Karpas-422 (cell line): Measurements from ENCODE around the gene ZNF575. TPM values are rescaled to one million over a fixed set of nuclear protein-coding genes. Genes with fewer than 3 reads are reported as not detected.

Experiments used
- DNase-seq: peaks from one replicate; pipeline ENCODE4 v3.0.0-alpha.2; 2015
- H2AFZ ChIP-seq: fragments of 200-600 bp; sonication (generic); 2 replicates; pipeline ENCODE4 v1.6.1; 2014; ENCODE audit warnings: antibody characterized with exemption, low read length, mixed read lengths
- H3K27ac ChIP-seq: fragments of 200-600 bp; sonication (generic); 2 replicates; pipeline ENCODE4 v1.5.1; 2014; ENCODE audit warnings: mild to moderate bottlenecking, low read length, moderate library complexity
- H3K27me3 ChIP-seq: fragments of 200-600 bp; sonication (generic); 2 replicates; pipeline ENCODE4 v1.6.1; 2014; ENCODE audit warnings: low read length, mixed read lengths
- H3K36me3 ChIP-seq: fragments of 200-600 bp; sonication (generic); 2 replicates; pipeline ENCODE4 v1.6.1; 2014; ENCODE audit warnings: low read length, mixed read lengths; ENCODE audit not compliant: insufficient read depth
- H3K4me1 ChIP-seq: fragments of 200-600 bp; sonication (generic); 2 replicates; pipeline ENCODE4 v1.6.1; 2014; ENCODE audit warnings: mild to moderate bottlenecking, low read length, mixed read lengths
- H3K4me2 ChIP-seq: fragments of 200-600 bp; sonication (generic); 2 replicates; pipeline ENCODE4 v1.6.1; 2014; ENCODE audit warnings: low read length, low read depth, mild to moderate bottlenecking; ENCODE audit not compliant: poor library complexity, severe bottlenecking
- H3K4me3 ChIP-seq: fragments of 200-600 bp; sonication (generic); 2 replicates; pipeline ENCODE4 v1.5.1; 2014; ENCODE audit warnings: mild to moderate bottlenecking, antibody characterized with exemption, low read length, mixed read lengths
- H3K79me2 ChIP-seq: fragments of 200-600 bp; sonication (generic); 2 replicates; pipeline ENCODE4 v1.6.1; 2014; ENCODE audit warnings: mild to moderate bottlenecking, low read length, mixed read lengths
- H3K9ac ChIP-seq: fragments of 200-600 bp; sonication (generic); 2 replicates; pipeline ENCODE4 v1.6.0; 2014; ENCODE audit warnings: low read length
- H3K9me2 ChIP-seq: fragments of 200-600 bp; sonication (generic), shearing (Covaris generic); replicated peaks from 2 replicates; pipeline ENCODE4 v1.6.0; 2014; ENCODE audit warnings: mild to moderate bottlenecking, low read length, moderate library complexity; ENCODE audit not compliant: insufficient read depth
- H3K9me3 ChIP-seq: fragments of 300-700, 200-600 bp; sonication (generic); 2 replicates; pipeline ENCODE4 v1.6.1; 2014; ENCODE audit warnings: low read length, mixed read lengths
- H4K20me1 ChIP-seq: fragments of 200-600 bp; sonication (generic); 2 replicates; pipeline ENCODE4 v1.6.1; 2014; ENCODE audit warnings: mild to moderate bottlenecking, antibody characterized with exemption, low read length, low read depth; ENCODE audit not compliant: insufficient read depth
- total RNA-seq: library from RNA; depleted of rRNA; stranded (reverse); fragments of >200 nt; shearing (Covaris generic); gene quantifications from 2 replicates; pipeline ENCODE4 v1.2.3, GENCODE V29; 2014; ENCODE audit warnings: low replicate concordance

ZNF575 gene
- total RNA-seq, 1 experiment from 2014 or later: 0.34 TPM

- no peaks in the 10 kb centered on the region for H4K20me1 ChIP-seq
- H3K4me2 ChIP-seq: peak within 1 kb of the TSS; percentile 98
- peak within 1 kb of the TSS; percentile 55; the same call in 1 of the 2 replicates for H2AFZ ChIP-seq
- peak within 1 kb of the TSS; percentile 88 for H3K4me3 ChIP-seq
- H3K79me2 ChIP-seq: peaks cover 37% of the 10 kb centered on the region
- DNase-seq: peak; percentile 100
- peak within 1 kb of the TSS; percentile 30; the same call in 1 of the 2 replicates for H3K27ac ChIP-seq
- H3K36me3 ChIP-seq: no peaks in the 10 kb centered on the region
- no peaks in the 10 kb centered on the region for H3K27me3 ChIP-seq
- no peaks in the 10 kb centered on the region for H3K9me2 ChIP-seq
- H3K9ac ChIP-seq: peak within 1 kb of the TSS; percentile 96
- no peaks in the 10 kb centered on the region for H3K9me3 ChIP-seq
- H3K4me1 ChIP-seq: peaks cover 13% of the 10 kb centered on the region
Observed at GRCh38 chr19:43575156-43575950, 42.4 kb downstream of the ZNF575 start, which contains the start of the genes PINLYP and XRCC1. Gene PINLYP (plus strand): TSS chr19:43575801. CDS start chr19:43577192, 1,391 bp downstream. Gene XRCC1 (minus strand): TSS chr19:43575527. CDS start chr19:43575458, 69 bp downstream.

- H3K27me3 ChIP-seq: no peaks in the 10 kb centered on the region
- peak overlapping the region; percentile 41; the same call in 1 of the 2 replicates for H3K4me3 ChIP-seq
- H3K4me2 ChIP-seq: peak overlapping the region; percentile 49
- DNase-seq: no peak
- H3K36me3 ChIP-seq: no peaks in the 10 kb centered on the region
- no peaks in the 10 kb centered on the region for H3K9me2 ChIP-seq
- no peaks in the 10 kb centered on the region for H4K20me1 ChIP-seq
- no peaks in the 10 kb centered on the region for H3K9me3 ChIP-seq
- no peak overlapping the region for H2AFZ ChIP-seq
- H3K27ac ChIP-seq: no peak overlapping the region
- peaks cover 37% of the 10 kb centered on the region for H3K79me2 ChIP-seq
- H3K9ac ChIP-seq: peak overlapping the region; percentile 38; the same call in 1 of the 2 replicates
- peaks cover 13% of the 10 kb centered on the region for H3K4me1 ChIP-seq
Observed at GRCh38 chr19:43575955-43576878, 43.2 kb downstream of the ZNF575 start.

- H3K36me3 ChIP-seq: no peaks in the 10 kb centered on the region
- no peak overlapping the region for H3K4me3 ChIP-seq
- H3K4me1 ChIP-seq: peaks cover 13% of the 10 kb centered on the region
- H3K9me3 ChIP-seq: no peaks in the 10 kb centered on the region
- no peak overlapping the region for H3K27ac ChIP-seq
- no peaks in the 10 kb centered on the region for H4K20me1 ChIP-seq
- no peak overlapping the region for H2AFZ ChIP-seq
- no peaks in the 10 kb centered on the region for H3K9me2 ChIP-seq
- no peak for DNase-seq
- H3K9ac ChIP-seq: no peak overlapping the region
- H3K27me3 ChIP-seq: no peaks in the 10 kb centered on the region
- peaks cover 14% of the 10 kb centered on the region for H3K79me2 ChIP-seq
- H3K4me2 ChIP-seq: no peak overlapping the region
Observed at GRCh38 chr19:43578787-43579186, 45.8 kb downstream of the ZNF575 start.

GRCh38 chr19:43581467-43581866 is 48.5 kb downstream of the ZNF575 start:
- H3K79me2 ChIP-seq: no peaks in the 10 kb centered on the region
- no peak overlapping the region for H3K4me2 ChIP-seq
- no peak for DNase-seq
- H3K27ac ChIP-seq: no peak overlapping the region
- H3K9ac ChIP-seq: no peak overlapping the region
- H3K27me3 ChIP-seq: no peaks in the 10 kb centered on the region
- H3K36me3 ChIP-seq: no peaks in the 10 kb centered on the region
- no peaks in the 10 kb centered on the region for H3K9me3 ChIP-seq
- no peak overlapping the region for H2AFZ ChIP-seq
- H3K9me2 ChIP-seq: no peaks in the 10 kb centered on the region
- H3K4me3 ChIP-seq: no peak overlapping the region
- peaks cover 3% of the 10 kb centered on the region for H3K4me1 ChIP-seq
- H4K20me1 ChIP-seq: no peaks in the 10 kb centered on the region

- no peak for DNase-seq
- Histone ChIP-seq H3K4me3 (no peak overlapping the region), H3K9me3 (no peaks in the 10 kb centered on the region), H3K27me3 (no peaks in the 10 kb centered on the region), H3K4me1 (peaks cover 3% of the 10 kb centered on the region), H3K79me2 (no peaks in the 10 kb centered on the region), H3K9ac (no peak overlapping the region), H4K20me1 (no peaks in the 10 kb centered on the region), H3K36me3 (no peaks in the 10 kb centered on the region), H2AFZ (no peak overlapping the region), H3K27ac (no peak overlapping the region), H3K4me2 (no peak overlapping the region), H3K9me2 (no peaks in the 10 kb centered on the region)
Observed at GRCh38 chr19:43582495-43582894, 49.5 kb downstream of the ZNF575 start.

GRCh38 chr19:43584484-43584883 is 51.5 kb downstream of the ZNF575 start:
- H3K36me3 ChIP-seq: no peaks in the 10 kb centered on the region
- no peak overlapping the region for H2AFZ ChIP-seq
- H3K4me2 ChIP-seq: no peak overlapping the region
- no peaks in the 10 kb centered on the region for H4K20me1 ChIP-seq
- H3K9me2 ChIP-seq: no peaks in the 10 kb centered on the region
- peaks cover 3% of the 10 kb centered on the region for H3K4me1 ChIP-seq
- no peak overlapping the region for H3K27ac ChIP-seq
- H3K9ac ChIP-seq: no peak overlapping the region
- H3K4me3 ChIP-seq: no peak overlapping the region
- no peaks in the 10 kb centered on the region for H3K9me3 ChIP-seq
- H3K79me2 ChIP-seq: no peaks in the 10 kb centered on the region
- no peak for DNase-seq
- no peaks in the 10 kb centered on the region for H3K27me3 ChIP-seq
